LNCAP (cell line): ENCODE results near the gene SDK1.
A peak's percentile ranks its signal among the peaks of the same experiment; 100 is the strongest.

ENCODE experiments used
- CTCF ChIP-seq: fragments of 450-650 bp; IDR thresholded peaks from 2 replicates; pipeline ENCODE4 v1.5.1; 2017; ENCODE audit warnings: mild to moderate bottlenecking

SDK1 gene

GRCh38 chr7:3634396-3634795 lies 333.3 kb downstream of the SDK1 start:
- TF ChIP-seq CTCF: no peak

GRCh38 chr7:3636131-3636860 lies 335.2 kb downstream of the SDK1 start:
- no peak for TF ChIP-seq CTCF

- no peak for TF ChIP-seq CTCF
Observed at GRCh38 chr7:3639253-3639652, 338.2 kb downstream of the SDK1 start.

GRCh38 chr7:3641582-3641981 lies 340.5 kb downstream of the SDK1 start:
- TF ChIP-seq CTCF: no peak

- TF ChIP-seq CTCF: no peak
Observed at GRCh38 chr7:3643091-3643490, 342.0 kb downstream of the SDK1 start.

GRCh38 chr7:3648276-3648675 lies 347.2 kb downstream of the SDK1 start:
- no peak for TF ChIP-seq CTCF

- TF ChIP-seq CTCF: peak; percentile 24; the same call in 1 of the 2 replicates
Observed at GRCh38 chr7:3649250-3649649, 348.2 kb downstream of the SDK1 start.
